HEK293 (cell line): Measurements from ENCODE around the gene ITGB5.

Source experiments
- CTCF ChIP-seq: fragments of 450-650 bp; formaldehyde crosslinking; IDR thresholded peaks from 2 replicates; pipeline ENCODE4 v1.5.1; 2016; ENCODE audit warnings: missing biosample characterization, missing genetic modification characterization
- ZBTB11 ChIP-seq: fragments of 450-650 bp; formaldehyde crosslinking; conservative IDR thresholded peaks from 2 replicates; pipeline ENCODE4 v1.5.1; 2016; ENCODE audit warnings: low read depth, missing biosample characterization, missing genetic modification characterization

GRCh38 chr3:124821356-124821755, 65.8 kb downstream of the ITGB5 start:
- TF ChIP-seq CTCF (tag by site-specific recombination) (no peak), ZBTB11 (tag by site-specific recombination) (no peak)
